OCI-LY3 (cell line): ENCODE results near the gene DTX2.
"Not testable (repeated sequence)": the region's sequence is repeated elsewhere in the genome, so short reads cannot be mapped to it uniquely, and the experiment has no call there.

Source experiments
- EZH2phosphoT487 ChIP-seq: fragments of 200-600 bp; shearing (Covaris generic); IDR thresholded peaks from 2 replicates; pipeline ENCODE4 v1.6.1; 2018; ENCODE audit warnings: antibody characterized with exemption, mixed run types, low read depth
- TF ChIP-seq, protein P1 (sequence below): fragments of 200-600, 300-600 bp; sonication (generic); IDR thresholded peaks from 2 replicates; pipeline ENCODE4 v1.5.1; 2014; ENCODE audit warnings: antibody characterized with exemption, low read length, low read depth

GRCh38 chr7:76502224-76502623 is 40.7 kb downstream of the DTX2 start:
- TF ChIP-seq, protein P1, sequence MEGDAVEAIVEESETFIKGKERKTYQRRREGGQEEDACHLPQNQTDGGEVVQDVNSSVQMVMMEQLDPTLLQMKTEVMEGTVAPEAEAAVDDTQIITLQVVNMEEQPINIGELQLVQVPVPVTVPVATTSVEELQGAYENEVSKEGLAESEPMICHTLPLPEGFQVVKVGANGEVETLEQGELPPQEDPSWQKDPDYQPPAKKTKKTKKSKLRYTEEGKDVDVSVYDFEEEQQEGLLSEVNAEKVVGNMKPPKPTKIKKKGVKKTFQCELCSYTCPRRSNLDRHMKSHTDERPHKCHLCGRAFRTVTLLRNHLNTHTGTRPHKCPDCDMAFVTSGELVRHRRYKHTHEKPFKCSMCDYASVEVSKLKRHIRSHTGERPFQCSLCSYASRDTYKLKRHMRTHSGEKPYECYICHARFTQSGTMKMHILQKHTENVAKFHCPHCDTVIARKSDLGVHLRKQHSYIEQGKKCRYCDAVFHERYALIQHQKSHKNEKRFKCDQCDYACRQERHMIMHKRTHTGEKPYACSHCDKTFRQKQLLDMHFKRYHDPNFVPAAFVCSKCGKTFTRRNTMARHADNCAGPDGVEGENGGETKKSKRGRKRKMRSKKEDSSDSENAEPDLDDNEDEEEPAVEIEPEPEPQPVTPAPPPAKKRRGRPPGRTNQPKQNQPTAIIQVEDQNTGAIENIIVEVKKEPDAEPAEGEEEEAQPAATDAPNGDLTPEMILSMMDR, result not testable (repeated sequence)
- not testable (repeated sequence) for TF ChIP-seq EZH2phosphoT487
